Colonic mucosa (tissue), 4 donors: ENCODE data around the gene NCOA6. TPM values are rescaled to one million over a fixed set of nuclear protein-coding genes. Genes with fewer than 3 reads are reported as not detected.

ENCODE experiments used
- DNase-seq: peaks from one replicate; pipeline ENCODE4 v3.0.0-alpha.2; 2020
- H3K27ac ChIP-seq: fragments of 200-600 bp; one replicate; pipeline ENCODE4 v1.8.0; 2021
- H3K27me3 ChIP-seq: fragments of 200-600 bp; one replicate; pipeline ENCODE4 v1.8.0; 2021
- H3K36me3 ChIP-seq: fragments of 200-600 bp; one replicate; pipeline ENCODE4 v1.8.0; 2021
- H3K4me1 ChIP-seq: fragments of 200-600 bp; one replicate; pipeline ENCODE4 v1.8.0; 2021; ENCODE audit warnings: mild to moderate bottlenecking
- H3K4me3 ChIP-seq: fragments of 200-600 bp; one replicate; pipeline ENCODE4 v1.8.0; 2021
- H3K9ac ChIP-seq, 2 donors: one replicate each; pipeline ENCODE4 v1.7.0; 2013; ENCODE audit warnings: control low read depth in 2 of 2, low read depth in 2 of 2, low read length in 2 of 2
- H3K9me3 ChIP-seq: fragments of 200-600 bp; one replicate; pipeline ENCODE4 v1.8.0; 2021
- CTCF ChIP-seq: fragments of 200-600 bp; IDR thresholded peaks from one replicate; pipeline ENCODE4 v1.8.0; 2022; ENCODE audit warnings: antibody characterized with exemption, mild to moderate bottlenecking
- intact Hi-C: fragments of 100-400 bp; cut with DNase I; formaldehyde crosslinking; loops from one replicate; pipeline ENCODE4 v1.14.1; 2022
- total RNA-seq, 2 donors: library from RNA; stranded (reverse); fragmentation: NEBNext Ultra II Directional in 1 of 2; extraction: Animal tissue kit (Norgen Biotek cat#: 25700) in 1 of 2; gene quantifications; one replicate each; pipeline ENCODE4 v1.2.1, GENCODE V29; 2021
- donor health status: healthy.
- donor health status: DM: no; HTN: no; CAD: no.
- donor health status: DM: no; HTN: no; CAD: no.

The NCOA6 gene
- total RNA-seq, 2 donors from 2014 or later = 28.9 to 40.2 TPM

GRCh38 chr20:34675561-34675960 lies 149.9 kb downstream of the NCOA6 start:
- intact Hi-C loops = no loop called here
- DNase-seq = no peak
- Histone ChIP-seq H3K36me3 (no peaks in the 10 kb centered on the region), H3K9me3 (no peaks in the 10 kb centered on the region), H3K27ac (no peak overlapping the region), H3K9ac (no peak overlapping the region), H3K4me1 (peaks cover 3% of the 10 kb centered on the region), H3K27me3 (no peaks in the 10 kb centered on the region), H3K4me3 (peak overlapping the region; percentile 64)
- TF ChIP-seq CTCF = no peak

- H3K36me3 ChIP-seq = no peaks in the 10 kb centered on the region
- no peak overlapping the region for H3K4me3 ChIP-seq
- no peaks in the 10 kb centered on the region for H3K9me3 ChIP-seq
- no peak for DNase-seq
- intact Hi-C loops = no loop called here
- no peaks in the 10 kb centered on the region for H3K27me3 ChIP-seq
- no peak overlapping the region for H3K27ac ChIP-seq
- H3K4me1 ChIP-seq = peaks cover 3% of the 10 kb centered on the region
- TF ChIP-seq CTCF = no peak
- H3K9ac ChIP-seq = no peak overlapping the region
Measured at GRCh38 chr20:34673412-34673811, 152.0 kb downstream of the NCOA6 start.

GRCh38 chr20:34669094-34669493 lies 156.4 kb downstream of the NCOA6 start:
- intact Hi-C loops = no loop called here
- H3K36me3 ChIP-seq = no peaks in the 10 kb centered on the region
- H3K4me3 ChIP-seq = no peak overlapping the region
- TF ChIP-seq CTCF = no peak
- H3K9me3 ChIP-seq = no peaks in the 10 kb centered on the region
- H3K9ac ChIP-seq = no peak overlapping the region
- no peaks in the 10 kb centered on the region for H3K4me1 ChIP-seq
- DNase-seq = no peak
- no peak overlapping the region for H3K27ac ChIP-seq
- H3K27me3 ChIP-seq = no peaks in the 10 kb centered on the region

Other genes starting within 250 kb of the NCOA6 start
- 10 to 100 TPM; 22.3 to 32.6 TPM for gene PIGU, start 148.6 kb downstream of the NCOA6 start, total RNA-seq
- 10 to 100 TPM; 38.1 to 60.9 TPM for gene TP53INP2, start 121.3 kb downstream of the NCOA6 start, total RNA-seq
- 10 to 100 TPM; 10.1 to 17.8 TPM for gene GGT7, start 47.2 kb upstream of the NCOA6 start, total RNA-seq
- 100 to 1,000 TPM; 258 to 394 TPM for gene ACSS2, start 51.0 kb upstream of the NCOA6 start, total RNA-seq
- 100 to 1,000 TPM in 1 of 2 donors, 10 to 100 TPM in 1; 83.4 to 109 TPM for gene GSS, start 130.2 kb upstream of the NCOA6 start, total RNA-seq
- 1 to 10 TPM in 1 of 2 donors, under 1 TPM in 1; 0.69 to 1.5 TPM for gene MYH7B, start 130.2 kb upstream of the NCOA6 start, total RNA-seq